HG03457 (cell line): ENCODE results near the gene WASF2.
"Not testable (repeated sequence)": the region's sequence is repeated elsewhere in the genome, so short reads cannot be mapped to it uniquely, and the experiment has no call there.

Experiments used
- ATAC-seq: cut with Tn5 transposase; IDR thresholded peaks from one replicate; pipeline ENCODE4 v1.9.1; 2021; ENCODE audit warnings: moderate number of reproducible peaks; ENCODE audit not compliant: unreplicated experiment

WASF2 gene

GRCh38 chr1:27455139-27455811 lies 34.7 kb downstream of the WASF2 start:
- ATAC-seq = no peak

GRCh38 chr1:27454610-27455009 lies 35.4 kb downstream of the WASF2 start:
- ATAC-seq = no peak

DNA sequence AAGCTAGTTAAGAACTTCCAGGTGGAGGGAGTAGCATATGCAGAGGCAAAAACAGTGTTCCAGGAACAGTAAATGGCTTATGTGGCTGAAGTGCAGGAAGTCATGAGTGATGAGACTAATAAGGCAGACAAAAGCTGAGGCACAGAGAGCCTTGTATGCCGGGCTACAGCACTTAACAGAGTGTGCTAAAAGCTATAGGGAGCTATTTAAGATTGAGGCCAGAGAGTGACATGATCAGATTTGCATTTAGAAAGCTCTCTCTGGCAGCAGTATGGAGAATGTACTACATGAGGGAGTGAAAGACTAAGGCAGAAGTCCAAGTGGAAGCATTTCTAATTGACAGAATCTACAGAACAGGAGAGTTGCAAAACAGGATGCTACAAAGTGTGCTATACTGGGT lies 38.6 kb downstream of the WASF2 start:
- no peak for ATAC-seq

DNA sequence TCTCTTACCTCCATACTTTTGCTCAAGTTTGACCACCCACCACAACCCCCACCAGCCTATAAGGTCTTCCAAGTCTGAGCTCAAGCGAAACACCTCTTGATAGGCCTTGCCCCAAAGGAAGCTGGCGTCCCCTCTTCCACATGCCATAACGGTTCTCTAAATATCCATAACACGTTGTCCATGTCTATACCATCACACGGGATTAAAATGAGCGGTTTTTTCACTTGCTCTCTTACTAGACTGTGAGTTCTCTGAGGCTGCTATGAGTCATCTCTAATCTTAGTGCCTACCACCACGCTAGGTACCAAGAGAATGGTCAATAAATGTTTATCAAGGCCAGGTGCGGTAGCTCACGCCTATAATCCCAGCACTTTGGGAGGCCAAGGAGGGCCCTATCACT lies 41.0 kb downstream of the WASF2 start:
- no peak for ATAC-seq

GRCh38 chr1:27447883-27448282 lies 42.1 kb downstream of the WASF2 start:
- ATAC-seq = no peak

GRCh38 chr1:27447399-27447798 lies 42.6 kb downstream of the WASF2 start:
- no peak for ATAC-seq

DNA sequence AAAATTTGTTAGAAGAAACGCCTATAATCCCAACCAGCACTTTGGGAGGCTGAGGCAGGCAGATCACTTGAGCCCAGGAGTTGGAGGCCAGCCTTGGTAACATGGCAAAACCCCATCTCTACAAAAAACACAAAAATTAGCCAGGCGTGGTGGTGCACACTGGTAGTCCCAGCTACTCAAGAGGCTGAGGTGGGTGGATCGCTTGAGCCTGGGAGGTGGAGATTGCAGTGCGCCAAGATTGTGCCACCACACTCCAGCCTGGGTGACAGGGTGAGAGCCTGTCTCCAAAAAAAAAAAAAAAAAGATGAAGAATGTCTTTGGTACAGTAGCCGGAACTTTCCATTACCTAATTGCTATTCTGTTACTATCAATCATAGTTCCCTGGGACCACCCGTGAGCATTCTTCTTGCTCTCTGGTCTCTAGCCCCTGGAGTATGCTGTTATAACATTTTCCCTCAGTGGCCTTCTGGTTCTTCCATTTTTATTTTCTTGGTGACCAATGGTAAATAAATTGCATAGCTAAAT lies 43.4 kb downstream of the WASF2 start:
- no peak for ATAC-seq

GRCh38 chr1:27445177-27445936 lies 44.6 kb downstream of the WASF2 start:
- no peak for ATAC-seq

DNA sequence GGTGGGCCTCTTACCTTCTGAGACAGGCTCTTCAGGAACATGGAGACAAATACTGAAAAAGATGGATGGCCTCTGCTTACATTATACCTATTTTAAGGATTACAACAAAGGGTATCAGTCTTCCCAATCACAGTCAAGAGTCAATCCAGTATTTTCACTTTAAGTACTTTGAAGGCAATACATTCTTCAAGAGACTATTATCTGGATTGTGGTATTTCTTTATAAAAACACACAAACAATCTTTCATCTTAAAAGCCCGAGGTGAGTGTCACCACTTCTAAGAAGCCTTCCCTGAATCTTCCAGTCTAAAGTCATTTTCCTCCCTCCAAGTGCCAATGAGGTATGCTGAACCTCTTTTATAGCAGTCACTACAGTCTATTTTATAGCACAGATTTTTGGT lies 45.3 kb downstream of the WASF2 start:
- no peak for ATAC-seq

GRCh38 chr1:27439150-27439549 lies 50.8 kb downstream of the WASF2 start:
- ATAC-seq = no peak

DNA sequence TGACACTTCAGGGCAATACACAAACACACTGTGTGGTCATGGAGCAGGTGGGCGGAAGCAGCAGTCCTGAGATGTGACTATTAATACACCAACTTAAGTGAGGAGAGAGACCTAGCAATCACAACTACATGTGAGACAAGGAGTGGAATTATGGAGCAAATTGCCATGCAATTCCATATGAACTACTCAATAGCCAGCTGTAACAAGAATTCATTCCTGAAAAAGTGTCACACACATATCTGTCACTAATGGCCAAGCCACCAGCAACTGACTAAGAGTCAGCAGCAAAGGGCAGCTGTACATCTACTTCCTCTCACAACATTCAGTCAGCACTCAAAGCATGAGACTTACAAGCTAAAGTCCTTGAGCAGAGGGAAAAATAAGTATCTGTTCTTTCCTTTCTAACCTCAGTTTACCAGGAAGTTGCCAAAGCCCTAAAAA lies 51.3 kb downstream of the WASF2 start:
- ATAC-seq = no peak

DNA sequence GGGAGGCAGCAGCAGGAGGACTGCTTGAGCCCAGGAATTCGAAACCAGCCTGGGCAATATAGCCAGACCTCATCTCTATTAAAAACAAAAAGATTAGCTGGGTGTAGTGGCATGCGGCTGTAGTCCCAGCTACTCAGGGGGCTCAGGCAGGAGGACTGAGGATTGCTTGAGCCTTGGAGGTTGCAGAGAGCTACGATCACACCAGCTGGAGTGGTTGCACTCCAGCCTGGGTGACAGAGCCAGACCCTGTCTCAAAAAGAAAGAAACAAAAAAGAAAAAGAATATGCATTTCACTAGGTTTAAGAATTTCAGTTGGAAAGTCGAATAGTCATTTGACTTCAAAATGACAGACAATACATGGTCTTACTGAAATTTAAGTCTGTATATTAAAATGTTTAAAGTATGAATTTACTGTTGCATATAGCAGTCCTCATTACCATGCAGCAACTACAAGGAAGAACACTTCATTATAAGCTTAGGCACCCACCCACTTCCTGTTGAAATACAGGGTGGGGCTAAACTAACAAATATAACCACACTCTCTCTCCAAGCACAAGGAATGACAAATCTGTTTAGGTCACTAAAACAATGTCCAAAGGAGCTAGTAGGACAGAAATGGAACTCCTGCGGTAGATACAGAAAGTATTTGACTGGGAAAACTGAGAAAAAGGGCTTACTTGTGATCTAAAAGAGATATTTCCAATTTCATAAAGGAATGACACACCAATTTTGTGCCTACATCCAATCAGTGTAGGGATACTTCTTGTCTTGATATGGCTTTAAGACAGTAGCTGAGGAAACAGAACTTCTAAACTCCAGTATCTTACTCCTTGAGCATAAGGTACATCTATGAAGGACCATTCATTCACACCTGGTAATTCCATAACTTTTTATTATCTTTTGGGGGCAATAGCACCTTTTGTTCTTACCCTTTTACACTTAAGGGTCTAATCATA lies 53.5 kb downstream of the WASF2 start:
- ATAC-seq = no peak

DNA sequence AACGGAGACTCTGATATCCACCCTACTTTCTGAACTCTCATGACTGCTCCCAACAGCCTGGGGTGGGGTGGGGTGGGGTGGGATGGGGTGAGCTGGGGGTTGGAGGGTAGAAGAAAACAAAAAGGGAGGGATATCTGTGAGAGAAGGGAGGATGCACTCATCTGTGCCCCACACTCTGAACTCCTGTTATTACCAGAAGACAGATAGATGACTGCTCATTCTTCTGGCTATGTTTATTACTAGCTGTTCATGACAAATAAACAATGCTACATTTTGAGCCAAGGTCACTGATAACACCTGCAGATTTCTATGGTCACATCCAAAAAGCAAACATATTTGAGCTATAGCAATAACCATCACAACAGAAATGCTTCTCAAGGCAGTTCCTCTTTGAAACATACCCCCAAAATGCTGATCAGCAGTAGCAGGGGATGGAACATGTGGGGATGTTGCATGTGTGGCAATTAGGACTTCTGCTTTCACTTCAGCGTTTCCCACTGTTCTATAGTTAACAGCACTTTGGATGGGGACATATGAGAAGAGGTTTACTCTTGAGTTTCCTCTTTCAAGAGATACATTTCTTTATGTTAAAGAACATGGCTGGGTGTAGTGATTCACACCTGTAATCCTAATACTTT lies 54.3 kb downstream of the WASF2 start:
- no peak for ATAC-seq

DNA sequence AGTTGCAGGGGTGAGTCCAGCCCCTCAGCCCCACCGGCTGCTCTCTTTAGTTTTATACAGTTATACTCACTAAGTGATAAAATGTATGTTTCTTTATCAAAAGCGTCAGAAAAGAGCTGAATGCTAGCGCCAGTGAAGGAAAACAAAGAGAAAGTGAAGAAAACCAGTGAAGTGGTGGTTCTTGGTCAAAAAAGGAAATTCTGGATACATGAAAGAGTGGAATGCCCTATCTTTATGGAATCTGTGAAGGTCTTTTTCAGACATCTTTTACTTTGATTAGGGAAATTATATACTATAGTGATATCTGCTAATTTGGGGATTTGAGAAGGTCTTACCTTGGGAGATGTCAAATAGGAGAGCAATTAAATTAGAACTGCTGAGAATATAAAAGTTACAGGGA lies 56.3 kb downstream of the WASF2 start:
- no peak for ATAC-seq

DNA sequence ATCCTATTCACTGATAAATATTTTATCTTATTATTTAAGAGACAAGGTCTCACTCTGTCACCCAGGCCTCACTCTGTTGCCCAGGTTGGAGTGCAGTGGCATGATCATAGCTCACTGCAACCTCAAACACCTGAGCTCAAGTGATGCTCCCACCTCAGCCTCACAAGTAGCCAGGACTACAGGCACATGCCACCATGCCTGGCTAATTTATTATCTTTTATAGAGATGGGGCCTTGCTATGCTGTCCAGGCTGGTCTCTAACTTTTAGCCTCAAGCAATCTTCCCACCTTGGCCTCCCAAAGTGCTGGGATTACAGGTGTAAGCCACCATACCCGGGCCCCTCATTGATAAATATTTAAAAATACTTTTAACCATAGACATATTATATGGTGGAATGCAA lies 57.2 kb downstream of the WASF2 start:
- ATAC-seq = not testable (repeated sequence)

- ATAC-seq = no peak
These were observed 58.4 kb downstream of the WASF2 start for GRCh38 chr1:27431601-27431940.

- no peak for ATAC-seq
These were observed 58.9 kb downstream of the WASF2 start for GRCh38 chr1:27430903-27431600.

DNA sequence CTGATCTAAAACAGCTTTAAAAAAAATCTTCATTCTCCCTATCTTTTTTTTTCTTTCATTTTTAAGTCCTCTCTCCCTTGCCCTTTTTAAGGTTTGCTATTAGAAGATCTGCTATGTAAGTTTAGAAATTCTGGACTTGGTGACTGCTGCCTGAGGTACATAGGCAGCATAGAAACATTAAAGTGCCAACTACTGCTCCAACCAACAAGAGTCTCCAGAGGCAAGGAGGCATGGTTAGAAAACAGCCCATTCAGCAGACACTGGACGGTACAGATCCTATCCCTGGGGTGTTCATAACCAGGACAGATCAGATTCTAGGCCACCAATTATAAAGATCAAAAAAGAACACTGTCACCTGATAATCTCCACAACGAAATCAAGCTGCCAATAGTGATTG lies 60.9 kb downstream of the WASF2 start:
- no peak for ATAC-seq

DNA sequence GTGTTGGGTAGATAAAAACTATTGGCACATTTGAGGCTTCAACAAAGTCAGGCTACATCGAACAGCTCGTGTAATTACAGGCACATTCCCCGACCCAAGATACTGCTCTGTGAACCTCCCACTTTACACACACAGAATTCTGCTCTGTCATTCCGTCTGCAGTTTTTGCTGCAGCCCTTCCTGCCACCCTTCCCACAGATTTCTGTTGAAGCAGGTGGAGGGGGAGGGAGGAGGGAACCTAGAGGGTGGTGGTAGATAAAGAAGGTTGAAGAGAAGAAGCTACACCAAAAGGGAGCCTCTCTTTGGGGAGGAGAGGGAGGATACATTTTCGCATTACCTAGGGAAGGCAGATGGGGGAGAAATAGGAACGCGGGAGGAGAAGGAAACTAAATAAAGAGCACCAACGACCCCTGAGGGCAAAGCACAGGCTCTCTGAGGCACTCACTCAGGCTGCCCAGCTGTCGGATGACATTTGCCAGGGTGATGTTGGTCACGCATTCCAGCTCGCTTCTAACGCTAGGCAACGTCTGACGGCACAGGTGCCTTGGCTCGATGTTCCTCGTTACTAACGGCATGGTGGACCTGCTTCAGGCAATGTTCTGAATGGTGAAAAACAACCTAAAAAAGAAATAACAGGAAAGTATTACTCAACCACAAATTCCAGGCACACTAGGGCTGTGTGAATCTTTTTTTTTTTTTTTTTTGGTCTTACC lies 61.5 kb downstream of the WASF2 start:
- ATAC-seq = no peak
